Measurements from ENCODE around the gene RPUSD3. TPM values are rescaled to one million over a fixed set of nuclear protein-coding genes. Genes with fewer than 3 reads are reported as not detected.

RPUSD3 gene
- total and polyA plus RNA-seq, 9 of the 15 experiments (the other 6 are each of a cell fraction or from before 2014, with no cell fraction given) = 13.8 to 99.0 (median 59.3) TPM

- TF ChIP-seq ZNF407 (IDR thresholded peaks at IDR 0.05; ENCODE audit: low read depth) (no peak), TFAP4 (CRISPR knock-in tag; IDR thresholded peaks at IDR 0.05; ENCODE audit: borderline replicate concordance) (peak; percentile 23), CEBPG (CRISPR knock-in tag; IDR thresholded peaks at IDR 0.05) (peak; percentile 59; the same call in 1 of the 2 replicates), CEBPG (tag; conservative IDR thresholded peaks at IDR 0.05 in 1 of 2, IDR thresholded peaks at IDR 0.05 in 1 of 2) (0 out of 4 replicates have a peak, but pooled peaks of 1 of the 2 experiments have one; percentile 22), NFIC (IDR thresholded peaks at IDR 0.05) (peak; percentile 69), ZNF263 (CRISPR knock-in tag; IDR thresholded peaks at IDR 0.05; ENCODE audit: borderline replicate concordance) (peak; percentile 91), NUFIP1 (IDR thresholded peaks at IDR 0.05; ENCODE audit: partially characterized antibody) (no peak), ZBTB11 (CRISPR knock-in tag; IDR thresholded peaks at IDR 0.05) (peak in 2 of 3 experiments; percentile 20 to 68; a peak in 3 of 6 replicates), ZBTB1 (CRISPR knock-in tag; IDR thresholded peaks at IDR 0.05; ENCODE audit: borderline replicate concordance, low read depth) (no peak), TARDBP (IDR thresholded peaks at IDR 0.05) (no peak), MAFF (IDR thresholded peaks at IDR 0.05; ENCODE audit: low read length) (peak; percentile 1; the same call in 1 of the 2 replicates)
- TF ChIP-seq, protein P1, sequence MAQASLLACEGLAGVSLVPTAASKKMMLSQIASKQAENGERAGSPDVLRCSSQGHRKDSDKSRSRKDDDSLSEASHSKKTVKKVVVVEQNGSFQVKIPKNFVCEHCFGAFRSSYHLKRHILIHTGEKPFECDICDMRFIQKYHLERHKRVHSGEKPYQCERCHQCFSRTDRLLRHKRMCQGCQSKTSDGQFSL (CRISPR knock-in tag; IDR thresholded peaks at IDR 0.05) = 0 out of 2 replicates have a peak, but pooled peaks have one; percentile 22
- TF ChIP-seq, protein P1 (tag; IDR thresholded peaks at IDR 0.05) = no peak
Measured at GRCh38 chr3:9793161-9793781, 50.5 kb downstream of the RPUSD3 start (continued).

All from K562 (cell line).